Fibroblast of villous mesenchyme (primary cell): Measurements from ENCODE around the gene HDAC3. TPM values are rescaled to one million over a fixed set of nuclear protein-coding genes. Genes with fewer than 3 reads are reported as not detected.

Experiments
- DNase-seq: peaks from one replicate; pipeline ENCODE4 v3.0.0-alpha.2; 2010; ENCODE audit warnings: low read depth
- H3K4me3 ChIP-seq: 2 replicates; pipeline ENCODE4 v1.5.1; 2011; ENCODE audit warnings: low read depth, mild to moderate bottlenecking, low read length
- CTCF ChIP-seq: IDR thresholded peaks from 2 replicates; pipeline ENCODE4 v1.5.1; 2012; ENCODE audit warnings: low read depth, mild to moderate bottlenecking, low read length; ENCODE audit not compliant: insufficient read depth
- total RNA-seq: library from RNA; depleted of rRNA; stranded (reverse); fragments of >200 nt; gene quantifications from 2 replicates; pipeline ENCODE4 v1.2.3, GENCODE V29; 2012

Gene HDAC3
- total RNA-seq, 1 donor: 53.5 TPM

GRCh38 chr5:141641634-141642267 lies 5.1 kb upstream of the HDAC3 start:
- DNase-seq: peak; percentile 56
- TF ChIP-seq CTCF: peak; percentile 43
- no peak overlapping the region for H3K4me3 ChIP-seq

- H3K4me3 ChIP-seq: no peak overlapping the region
- DNase-seq: no peak
- TF ChIP-seq CTCF: no peak
These were observed 4.0 kb upstream of the HDAC3 start for GRCh38 chr5:141640698-141641097.

- H3K4me3 ChIP-seq: no peak overlapping the region
- no peak for DNase-seq
- no peak for TF ChIP-seq CTCF
These were observed 3.4 kb upstream of the HDAC3 start for GRCh38 chr5:141640051-141640415.

- DNase-seq: no peak
- no peak overlapping the region for H3K4me3 ChIP-seq
- no peak for TF ChIP-seq CTCF
These were observed 2.9 kb upstream of the HDAC3 start for GRCh38 chr5:141639357-141640050.

- no peak for DNase-seq
- no peak for TF ChIP-seq CTCF
- no peak overlapping the region for H3K4me3 ChIP-seq
These were observed 2.1 kb upstream of the HDAC3 start for GRCh38 chr5:141638771-141639170.

- peak; percentile 65 for DNase-seq
- peak overlapping the region; percentile 99 for H3K4me3 ChIP-seq
- TF ChIP-seq CTCF: peak; percentile 33
These were observed 1.2 kb upstream of the HDAC3 start for GRCh38 chr5:141637767-141638419.
